ENCODE results near the gene NAA80.

GRCh38 chr3:50302095-50303012, 3.1 kb upstream of the NAA80 start:
- no peak for TF ChIP-seq CTCF (conservative IDR thresholded peaks at IDR 0.05; ENCODE audit: low read depth, low read length)
- no peak for TF ChIP-seq EZH2 (IDR thresholded peaks at IDR 0.05; ENCODE audit: borderline replicate concordance, low read depth, low read length, poor library complexity, severe bottlenecking)

Data from A673 (cell line).